ENCODE measurements around the gene SCAMP1. TPM values are rescaled to one million over a fixed set of nuclear protein-coding genes. Genes with fewer than 3 reads are reported as not detected.

SCAMP1 gene
- total and polyA plus RNA-seq, 2 of the 8 experiments (the other 6 are each of a cell fraction or from before 2014, with no cell fraction given), result 18.6 to 55.9 TPM

- no peak for TF ChIP-seq KDM5A (IDR thresholded peaks at IDR 0.05; ENCODE audit: low read length)
- no peak for TF ChIP-seq KDM4A (IDR thresholded peaks at IDR 0.05; ENCODE audit: low read depth, low read length, severe bottlenecking)
- TF ChIP-seq RAD21 (IDR thresholded peaks at IDR 0.05 in 1 of 2, conservative IDR thresholded peaks at IDR 0.05 in 1 of 2; ENCODE audit: low read depth in 2 of 2, low read length in 2 of 2), result no peak
- no peak for TF ChIP-seq SP4 (IDR thresholded peaks at IDR 0.05; ENCODE audit: low read length)
- no peak for TF ChIP-seq CBX8 (IDR thresholded peaks at IDR 0.05; ENCODE audit: borderline replicate concordance, low read depth, low read length)
Measured at GRCh38 chr5:78354066-78354670, 6.2 kb upstream of the SCAMP1 start (continued).
